Stimulated activated CD4-positive, alpha-beta T cell treated with anti-CD3 and anti-CD28 coated beads, TNF-alpha, amount 100 ng/mL, for 1 hour (primary cell): ENCODE measurements around the gene CRBN.
A peak's percentile ranks its signal among the peaks of the same experiment; 100 is the strongest.

Experiments
- DNase-seq, 3 donors: peaks; one replicate each; pipeline ENCODE4 v3.0.0-alpha.2; 2020; ENCODE audit warnings: low read depth in 3 of 3, low spot score in 1 of 3

Gene CRBN

GRCh38 chr3:3172627-3173026, 6.9 kb downstream of the CRBN start:
- DNase-seq = no peak

DNA sequence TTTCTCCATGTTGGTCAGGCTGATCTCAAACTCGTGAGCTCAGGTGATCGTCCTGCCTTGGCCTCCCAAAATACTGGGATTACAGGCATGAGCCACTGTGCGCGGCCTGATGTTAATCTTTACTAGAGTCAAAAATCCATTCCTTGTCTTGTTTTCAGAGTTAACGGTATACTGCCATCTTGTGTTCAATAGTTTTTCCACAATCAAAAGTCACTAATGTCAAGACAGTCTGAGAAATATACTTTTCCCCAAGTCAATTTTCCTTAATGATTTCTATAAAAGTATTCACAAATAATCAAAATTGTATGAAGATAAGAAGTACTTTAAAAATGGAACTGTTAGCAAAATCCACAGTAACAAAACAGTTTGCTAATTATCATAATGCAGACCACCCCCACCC, 8.5 kb downstream of the CRBN start:
- no peak for DNase-seq

DNA sequence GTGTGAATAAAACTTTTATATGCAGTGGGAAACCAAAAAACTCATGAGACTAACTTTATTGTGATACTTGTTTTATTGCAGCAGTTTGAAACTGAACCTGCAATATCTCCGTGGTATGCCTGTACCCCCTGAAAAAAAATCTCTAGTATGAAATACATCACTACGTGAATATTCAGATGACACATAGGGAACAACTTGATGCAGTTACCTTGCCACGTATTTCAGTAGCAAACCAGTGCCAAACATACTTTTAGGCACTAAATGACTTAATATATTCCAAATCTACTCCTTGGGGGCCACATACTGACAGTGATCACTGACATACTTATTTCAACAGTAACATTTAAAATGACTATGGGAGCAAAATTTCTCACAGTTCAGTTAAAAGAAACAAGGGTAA, 13.8 kb downstream of the CRBN start:
- no peak for DNase-seq

DNA sequence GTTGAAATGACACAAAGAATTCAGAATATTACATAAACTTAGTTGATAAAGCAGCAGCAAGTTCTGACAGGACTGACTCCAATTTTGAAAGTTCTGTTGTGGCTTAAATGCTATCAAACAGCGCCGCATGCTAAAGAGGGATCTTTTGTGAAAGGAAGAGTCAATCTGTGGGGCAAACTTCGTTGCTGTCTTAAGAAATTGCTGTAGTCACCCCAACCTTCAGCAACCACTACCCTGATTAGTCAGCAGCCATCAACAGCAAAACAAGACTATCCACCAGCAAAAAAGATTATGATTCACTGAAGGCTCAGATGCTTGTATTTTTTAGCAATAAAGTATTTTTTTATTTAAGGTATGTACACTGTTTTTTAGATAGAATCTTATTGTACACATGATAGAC, 14.2 kb downstream of the CRBN start:
- no peak for DNase-seq

- DNase-seq = no peak
Observed at GRCh38 chr3:3160826-3161225, 18.7 kb downstream of the CRBN start.

DNA sequence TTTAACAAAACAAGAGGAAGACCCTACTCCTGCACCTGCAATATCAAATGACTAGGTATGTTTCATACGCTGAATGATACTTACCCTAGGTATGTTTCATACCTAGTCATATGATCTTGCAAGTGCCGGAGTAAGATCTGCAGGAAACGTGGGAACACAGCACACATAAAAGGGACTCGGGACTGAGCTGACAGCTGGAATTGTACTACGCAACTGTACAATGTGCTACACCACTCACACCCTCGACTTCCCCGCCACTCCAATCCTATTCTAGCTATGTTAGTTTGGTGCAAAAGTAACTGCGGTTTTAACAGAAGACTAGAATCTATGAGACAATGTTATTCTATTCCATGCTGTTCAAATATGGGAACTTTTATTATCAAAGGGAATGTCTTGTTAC, 22.0 kb downstream of the CRBN start:
- no peak for DNase-seq

DNA sequence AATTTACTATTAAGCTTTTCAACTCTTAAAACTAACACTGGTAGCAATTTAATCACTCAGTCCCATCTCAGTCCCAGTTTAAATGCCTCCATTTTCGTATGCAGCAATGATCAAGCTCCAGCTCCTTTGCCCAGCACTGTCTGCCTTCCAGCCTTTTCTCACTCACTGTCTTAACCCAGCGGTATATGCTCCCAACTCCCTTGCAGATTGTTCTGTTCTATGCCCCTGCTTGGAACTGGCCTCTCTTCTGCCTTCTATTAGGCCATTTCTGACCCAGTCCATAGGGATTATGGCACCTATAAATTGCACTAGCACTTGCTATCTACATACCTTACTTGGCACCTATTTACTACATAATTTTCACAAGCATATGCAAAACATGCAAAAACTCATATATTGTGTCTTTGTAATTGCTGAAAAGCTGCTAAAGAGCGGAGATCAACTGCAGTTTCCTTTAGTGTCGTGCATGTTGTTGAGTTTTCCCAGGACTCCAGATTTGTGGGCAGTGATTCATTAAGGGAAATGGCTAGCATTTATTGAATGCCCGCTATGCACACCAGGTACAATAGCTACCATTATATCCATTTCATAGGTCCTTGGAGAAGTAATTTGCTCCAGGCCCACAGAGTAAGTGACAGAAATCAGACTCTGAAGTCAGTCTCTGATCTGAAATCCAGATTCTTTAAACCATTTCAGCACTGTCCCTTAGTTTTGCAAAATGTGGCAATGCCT, 24.4 kb downstream of the CRBN start:
- no peak for DNase-seq

DNA sequence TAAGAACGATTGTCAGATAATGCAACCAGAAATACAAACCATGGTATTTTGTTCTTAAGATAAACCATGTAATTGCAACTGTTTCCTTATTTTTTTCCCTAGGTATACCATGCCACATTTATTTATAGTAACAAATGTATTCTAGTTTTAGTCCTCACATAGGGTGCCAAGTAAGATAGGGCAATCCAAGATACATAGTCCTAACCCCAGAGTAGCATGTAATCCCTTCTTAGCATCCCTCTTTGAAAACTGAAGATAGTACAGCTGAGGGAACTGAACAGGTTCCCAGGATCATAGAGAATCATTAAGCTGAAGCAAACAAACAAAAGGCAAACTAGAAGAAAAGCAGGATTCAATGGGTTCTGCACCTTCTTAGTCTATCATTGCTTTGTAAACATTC, 28.0 kb downstream of the CRBN start:
- no peak for DNase-seq

DNA sequence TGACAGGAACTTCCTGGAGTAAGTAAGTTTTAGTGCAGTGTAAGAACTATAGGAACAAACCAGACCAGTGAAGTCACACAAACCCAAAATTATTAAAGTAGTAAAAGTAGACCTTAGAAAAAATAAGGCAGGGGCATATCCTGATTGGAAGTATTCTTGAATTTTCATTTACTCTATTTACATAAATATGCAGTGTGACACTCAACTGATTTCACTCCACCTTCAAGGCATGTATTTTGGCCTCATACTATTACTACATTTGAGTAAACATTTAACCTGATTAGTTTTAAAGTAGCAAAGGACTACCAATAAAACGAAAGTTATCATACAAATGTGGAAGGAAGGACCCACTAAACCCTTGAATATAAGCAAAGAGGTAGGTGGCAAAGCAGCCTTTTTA, 29.9 kb downstream of the CRBN start:
- DNase-seq = no peak

- no peak for DNase-seq
Observed at GRCh38 chr3:3145831-3146230, 33.7 kb downstream of the CRBN start.

GRCh38 chr3:3141939-3142338, 37.6 kb downstream of the CRBN start:
- no peak for DNase-seq

GRCh38 chr3:3137526-3137925, 42.0 kb downstream of the CRBN start:
- DNase-seq = no peak

GRCh38 chr3:3134750-3135448, 44.6 kb downstream of the CRBN start:
- no peak for DNase-seq

- no peak for DNase-seq
Observed at GRCh38 chr3:3133500-3133899, 46.0 kb downstream of the CRBN start.

GRCh38 chr3:3129579-3129978, 49.9 kb downstream of the CRBN start:
- no peak for DNase-seq

- DNase-seq = peak in 1 of 3 donors; percentile 5
Observed at GRCh38 chr3:3127432-3128010, 52.0 kb downstream of the CRBN start.

GRCh38 chr3:3126477-3127431, 52.7 kb downstream of the CRBN start, which contains the start of gene TRNT1:
TRNT1 (plus strand) TSS chr3:3126940; CDS start chr3:3129041, 2,101 bp downstream.
- DNase-seq = peak; percentile 86 to 96 (median 92)

GRCh38 chr3:3125977-3126376, 53.5 kb downstream of the CRBN start:
- DNase-seq = no peak

GRCh38 chr3:3119393-3119851, 60.1 kb downstream of the CRBN start:
- DNase-seq = no peak

DNA sequence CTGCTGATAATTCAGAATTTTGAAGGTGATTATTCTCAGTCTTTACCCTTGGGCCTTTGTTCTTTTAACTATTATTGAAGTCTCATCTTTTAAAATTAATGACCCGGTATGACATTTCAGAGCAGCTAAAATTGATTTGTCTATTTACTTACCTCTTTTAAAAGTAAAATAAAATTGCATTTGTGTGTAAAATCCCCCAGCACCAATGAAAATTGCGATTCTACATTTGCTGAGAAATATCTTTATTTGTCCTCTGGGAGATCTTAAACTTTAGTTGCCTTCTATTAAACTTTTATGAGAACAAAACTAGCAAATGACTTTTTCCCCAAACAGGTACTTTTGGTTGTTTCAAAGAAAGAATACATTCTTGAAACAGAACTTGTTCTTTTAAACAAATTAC, 61.8 kb downstream of the CRBN start:
- no peak for DNase-seq

DNA sequence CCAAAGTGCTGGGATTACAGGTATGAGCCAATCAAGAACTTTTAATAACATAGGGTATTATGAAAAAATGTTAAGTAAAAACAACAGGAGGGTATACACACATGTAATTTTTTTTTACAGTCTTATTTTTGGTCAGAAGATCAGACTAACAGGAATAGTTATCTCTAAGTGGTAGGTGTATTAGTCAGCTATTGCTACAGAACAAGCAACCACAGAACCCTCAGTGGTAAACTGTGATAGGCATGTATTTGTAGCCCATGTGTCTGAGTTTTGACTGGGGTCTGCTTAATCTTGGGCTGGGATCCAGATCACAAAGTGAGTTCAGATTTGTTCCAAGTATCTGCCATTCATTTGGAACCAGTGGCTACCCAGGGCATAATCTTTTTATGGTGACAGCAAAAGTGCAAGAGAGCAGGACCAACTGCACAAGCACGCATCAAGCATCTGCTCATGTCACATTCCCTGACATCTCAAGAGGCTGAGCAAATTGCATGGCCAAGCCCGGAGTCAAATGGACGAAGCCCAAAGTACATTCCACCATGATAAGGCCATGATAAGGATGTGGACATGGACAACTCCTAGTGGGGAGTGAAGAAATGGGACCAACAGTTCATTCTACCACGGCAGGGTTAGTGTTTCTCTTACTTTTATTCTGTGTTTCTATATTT, 66.3 kb downstream of the CRBN start:
- DNase-seq = no peak
